Measurements from ENCODE around the gene TUBA4B.

The TUBA4B gene

GRCh38 chr2:219269362-219270054 lies 16.5 kb downstream of the TUBA4B start:
- Histone ChIP-seq H3K4me3 (no peak overlapping the region), H3K27ac (no peak overlapping the region)

DNA sequence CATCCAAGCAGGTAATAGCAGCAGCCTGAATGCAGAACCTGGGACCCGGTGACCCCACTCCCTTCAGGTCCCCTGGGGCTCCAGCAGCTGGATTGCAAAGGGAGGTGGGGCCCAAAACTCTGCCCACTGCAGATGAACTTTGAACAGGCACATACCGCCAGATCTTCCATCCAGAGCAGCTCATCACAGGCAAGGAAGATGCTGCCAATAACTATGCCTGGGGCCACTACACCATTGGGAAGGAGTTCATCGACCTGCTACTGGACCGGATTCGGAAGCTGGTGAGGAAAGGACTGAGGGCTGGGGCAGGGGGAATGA lies 17.0 kb downstream of the TUBA4B start:
- no peak overlapping the region for H3K27ac ChIP-seq
- no peak overlapping the region for H3K4me3 ChIP-seq

DNA sequence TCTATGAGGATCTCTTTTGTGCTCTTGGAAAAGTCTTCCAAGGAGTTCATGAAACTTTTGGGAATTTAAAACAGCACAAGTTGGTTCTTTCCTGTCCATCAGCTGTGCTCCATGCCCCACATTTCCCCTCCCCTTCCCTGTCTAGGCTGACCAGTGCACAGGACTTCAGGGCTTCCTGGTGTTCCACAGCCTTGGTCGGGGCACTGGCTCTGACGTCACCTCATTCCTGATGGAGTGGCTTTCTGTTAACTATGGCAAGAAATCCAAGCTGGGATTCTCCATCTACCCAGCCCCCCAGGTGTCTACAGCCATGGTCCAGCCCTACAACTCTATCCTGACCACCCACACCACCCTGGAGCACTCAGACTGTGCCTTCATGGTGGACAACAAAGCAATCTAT lies 18.0 kb downstream of the TUBA4B start:
- H3K4me3 ChIP-seq = no peak overlapping the region
- no peak overlapping the region for H3K27ac ChIP-seq

- Histone ChIP-seq H3K4me3 (no peak overlapping the region), H3K27ac (no peak overlapping the region)
Observed at GRCh38 chr2:219272356-219272755, 19.3 kb downstream of the TUBA4B start.

DNA sequence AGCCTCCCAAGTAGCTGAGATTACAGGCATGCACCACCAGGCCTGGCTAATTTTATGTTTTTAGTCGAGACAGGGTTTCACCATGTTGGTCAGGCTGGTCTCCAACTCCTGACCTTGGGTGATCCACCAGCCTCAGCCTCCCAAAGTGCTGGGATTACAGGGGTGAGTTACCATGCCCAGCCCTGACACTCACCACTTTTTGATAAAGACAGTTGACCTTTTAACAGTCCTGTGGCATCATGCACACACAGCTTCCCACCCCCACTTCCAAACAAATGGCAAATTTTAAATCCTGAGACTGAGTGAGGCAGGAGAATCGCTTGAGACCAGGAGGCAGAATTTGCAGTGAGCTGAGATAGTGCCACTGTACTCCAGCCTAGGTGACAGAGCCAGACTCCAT lies 20.0 kb downstream of the TUBA4B start:
- H3K4me3 ChIP-seq = no peak overlapping the region
- peak overlapping the region in 4 of 21 experiments; percentile 86 to 89 (median 88) for H3K27ac ChIP-seq

GRCh38 chr2:219273937-219274336 lies 20.9 kb downstream of the TUBA4B start:
- Histone ChIP-seq H3K27ac (peak overlapping the region in 20 of 21 experiments; percentile 71 to 93 (median 86)), H3K4me3 (no peak overlapping the region)

DNA sequence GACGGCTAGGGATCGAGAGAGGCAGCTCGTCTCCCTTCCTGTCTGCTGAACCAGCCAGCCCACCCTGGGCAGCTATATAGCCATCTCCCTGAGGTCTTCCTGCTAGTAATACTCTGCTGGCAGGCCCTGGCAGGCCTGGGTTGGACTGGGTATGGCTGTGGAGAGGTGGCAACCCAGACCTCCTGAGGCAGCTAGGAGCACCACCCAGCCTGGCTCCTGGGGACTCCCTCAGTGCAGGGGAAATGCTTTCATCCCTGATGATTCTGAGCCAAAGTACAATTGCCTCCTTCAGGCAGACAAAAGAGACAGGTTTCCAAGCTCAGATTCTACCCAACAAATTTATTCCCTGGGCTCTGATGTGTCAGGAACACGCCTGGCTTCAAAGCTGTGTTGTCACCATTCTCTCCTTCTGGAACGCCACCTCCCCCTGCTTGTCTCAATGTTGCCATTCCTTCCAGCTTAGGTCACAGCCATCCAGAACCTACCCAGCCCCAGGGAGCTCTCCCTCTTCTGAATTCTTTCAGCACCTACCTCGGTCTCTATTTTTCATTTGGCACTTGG lies 21.4 kb downstream of the TUBA4B start:
- no peak overlapping the region for H3K4me3 ChIP-seq
- H3K27ac ChIP-seq = peak overlapping the region in 20 of 21 experiments; percentile 71 to 93 (median 86)

- peak overlapping the region in 20 of 21 experiments; percentile 47 to 100 (median 98) for H3K27ac ChIP-seq
- peak overlapping the region in 2 of 7 experiments; percentile 9 to 16 for H3K4me3 ChIP-seq
Observed at GRCh38 chr2:219277703-219278654, 24.9 kb downstream of the TUBA4B start.

DNA sequence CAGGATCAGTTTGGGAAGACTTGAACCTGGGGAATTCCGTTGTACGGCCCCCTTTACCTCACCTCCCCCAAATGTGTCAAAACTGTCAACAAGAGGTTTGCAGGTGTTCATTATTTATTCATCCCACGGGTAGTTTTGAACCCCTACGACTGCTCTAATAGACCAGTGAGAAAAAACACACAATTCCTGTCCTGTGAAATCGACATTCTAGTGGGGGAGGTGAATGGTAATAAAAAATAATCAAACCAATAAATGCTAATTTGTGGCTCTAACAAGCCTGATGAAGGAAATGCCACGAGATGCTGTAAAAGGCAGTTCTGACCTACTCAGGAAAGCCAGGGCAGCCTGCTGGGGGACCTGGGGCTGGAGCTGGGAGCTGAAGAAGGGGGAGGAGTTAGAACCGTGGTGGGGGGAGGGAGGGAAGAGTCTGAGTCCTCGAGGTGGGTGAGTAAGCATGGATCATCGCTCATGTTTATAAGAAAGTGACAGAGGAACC lies 25.7 kb downstream of the TUBA4B start:
- Histone ChIP-seq H3K4me3 (peak overlapping the region in 6 of 7 experiments; percentile 57 to 90 (median 66)), H3K27ac (peak overlapping the region in 20 of 21 experiments; percentile 47 to 100 (median 98))

DNA sequence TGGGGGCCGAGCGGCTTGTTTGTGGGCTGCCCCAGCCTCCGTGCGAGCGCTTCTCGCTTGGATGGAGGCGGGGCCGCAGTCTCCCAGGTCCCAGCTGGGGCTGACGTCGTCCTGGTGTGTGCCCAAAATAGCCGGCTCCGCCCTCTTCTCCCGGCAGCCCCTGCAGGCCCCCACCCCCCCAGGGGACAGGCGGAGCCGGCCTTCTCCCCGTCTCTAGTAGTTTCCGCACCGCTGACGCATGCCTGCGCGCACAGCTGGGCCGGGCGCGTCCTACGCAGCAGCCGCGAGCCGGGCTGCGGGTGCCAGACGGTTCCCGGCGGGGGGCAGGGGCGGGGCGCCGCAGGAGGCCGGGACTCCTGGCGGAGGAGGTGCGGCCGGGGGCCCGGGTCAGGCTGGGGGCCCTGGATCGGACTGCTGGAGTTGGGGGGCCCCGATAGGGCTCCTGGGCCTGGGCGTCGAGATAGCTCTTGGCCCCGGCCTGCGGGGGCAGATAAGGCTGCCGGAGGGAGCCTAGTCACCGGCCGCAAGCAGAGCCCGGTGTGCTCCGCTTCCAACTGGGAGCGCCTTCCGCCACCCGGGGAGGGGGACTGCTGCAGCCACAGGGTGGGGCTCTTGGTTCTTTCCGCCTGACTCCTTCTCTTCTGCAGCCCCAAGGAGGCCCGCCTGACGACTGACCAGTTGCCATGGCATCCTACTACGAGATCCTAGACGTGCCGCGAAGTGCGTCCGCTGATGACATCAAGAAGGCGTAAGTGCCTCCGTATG lies 26.3 kb downstream of the TUBA4B start, which contains the start of gene DNAJB2:
Gene DNAJB2, plus strand, starts transcription at position 216 of the 765 bp plus-strand sequence. Its CDS starts 468 bp downstream, at position 684.
- Histone ChIP-seq H3K4me3 (peak within 1 kb of the TSS; percentile 57 to 90 (median 64)), H3K27ac (peak within 1 kb of the TSS; percentile 89 to 100 (median 97))

DNA sequence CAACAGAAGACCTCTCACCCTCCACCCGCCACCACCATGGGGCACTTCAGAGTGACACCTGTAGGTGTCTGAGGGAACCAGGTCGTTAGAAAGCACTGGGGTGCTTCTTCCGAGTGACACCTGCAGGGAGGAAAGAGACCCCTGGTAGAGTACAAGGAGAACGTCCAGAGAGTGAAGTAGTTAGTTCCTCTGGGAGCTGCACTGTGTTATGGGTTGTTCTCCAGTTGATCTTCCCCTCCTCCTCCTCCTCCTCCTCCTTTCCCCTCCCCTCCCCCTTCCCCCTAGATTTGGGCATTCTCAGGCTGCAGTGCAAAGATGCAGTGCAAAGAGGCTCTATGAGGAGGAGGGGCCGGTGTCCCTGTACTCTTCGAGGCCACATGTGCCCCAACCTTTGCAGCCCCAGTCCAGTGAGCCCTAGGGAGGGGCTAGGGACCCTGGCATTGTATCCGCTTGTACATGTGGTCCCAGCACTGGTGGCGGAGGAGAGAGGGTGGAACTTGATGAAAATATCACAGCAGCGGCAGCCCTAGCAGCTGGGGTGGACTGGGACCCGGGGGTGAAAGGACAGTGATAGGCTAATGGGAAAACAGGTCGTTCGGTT lies 27.0 kb downstream of the TUBA4B start:
- peak overlapping the region; percentile 57 to 90 (median 64) for H3K4me3 ChIP-seq
- H3K27ac ChIP-seq = peak overlapping the region; percentile 89 to 100 (median 97)

GRCh38 chr2:219280651-219281050 lies 27.6 kb downstream of the TUBA4B start:
- Histone ChIP-seq H3K4me3 (peak overlapping the region in 1 of 7 experiments; percentile 57), H3K27ac (peak overlapping the region in 13 of 21 experiments; percentile 22 to 100 (median 98))

DNA sequence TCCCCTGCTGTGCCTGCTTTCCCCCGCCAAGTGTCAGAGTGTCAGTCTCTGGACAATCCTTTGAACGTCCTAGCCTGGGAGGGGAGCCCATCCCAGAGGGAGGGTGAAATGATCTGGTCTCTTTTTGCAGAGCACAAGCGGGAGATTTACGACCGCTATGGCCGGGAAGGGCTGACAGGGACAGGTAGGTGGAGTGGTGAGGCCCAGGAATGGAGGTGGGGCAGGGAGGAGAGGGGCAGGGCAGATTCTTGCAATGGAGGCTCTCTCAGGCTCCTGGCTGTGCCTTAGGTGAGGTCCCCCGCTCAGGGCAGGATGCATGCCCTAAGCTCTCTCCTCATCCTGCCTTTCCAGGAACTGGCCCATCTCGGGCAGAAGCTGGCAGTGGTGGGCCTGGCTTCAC lies 28.5 kb downstream of the TUBA4B start:
- H3K4me3 ChIP-seq = no peak overlapping the region
- peak overlapping the region in 8 of 21 experiments; percentile 14 to 99 (median 97) for H3K27ac ChIP-seq

- Histone ChIP-seq H3K4me3 (no peak overlapping the region), H3K27ac (peak overlapping the region in 7 of 21 experiments; percentile 41 to 98 (median 90))
Observed at GRCh38 chr2:219282375-219282774, 29.3 kb downstream of the TUBA4B start.

GRCh38 chr2:219282943-219283581 lies 30.0 kb downstream of the TUBA4B start:
- no peak overlapping the region for H3K4me3 ChIP-seq
- peak overlapping the region in 9 of 21 experiments; percentile 4 to 98 (median 52) for H3K27ac ChIP-seq

DNA sequence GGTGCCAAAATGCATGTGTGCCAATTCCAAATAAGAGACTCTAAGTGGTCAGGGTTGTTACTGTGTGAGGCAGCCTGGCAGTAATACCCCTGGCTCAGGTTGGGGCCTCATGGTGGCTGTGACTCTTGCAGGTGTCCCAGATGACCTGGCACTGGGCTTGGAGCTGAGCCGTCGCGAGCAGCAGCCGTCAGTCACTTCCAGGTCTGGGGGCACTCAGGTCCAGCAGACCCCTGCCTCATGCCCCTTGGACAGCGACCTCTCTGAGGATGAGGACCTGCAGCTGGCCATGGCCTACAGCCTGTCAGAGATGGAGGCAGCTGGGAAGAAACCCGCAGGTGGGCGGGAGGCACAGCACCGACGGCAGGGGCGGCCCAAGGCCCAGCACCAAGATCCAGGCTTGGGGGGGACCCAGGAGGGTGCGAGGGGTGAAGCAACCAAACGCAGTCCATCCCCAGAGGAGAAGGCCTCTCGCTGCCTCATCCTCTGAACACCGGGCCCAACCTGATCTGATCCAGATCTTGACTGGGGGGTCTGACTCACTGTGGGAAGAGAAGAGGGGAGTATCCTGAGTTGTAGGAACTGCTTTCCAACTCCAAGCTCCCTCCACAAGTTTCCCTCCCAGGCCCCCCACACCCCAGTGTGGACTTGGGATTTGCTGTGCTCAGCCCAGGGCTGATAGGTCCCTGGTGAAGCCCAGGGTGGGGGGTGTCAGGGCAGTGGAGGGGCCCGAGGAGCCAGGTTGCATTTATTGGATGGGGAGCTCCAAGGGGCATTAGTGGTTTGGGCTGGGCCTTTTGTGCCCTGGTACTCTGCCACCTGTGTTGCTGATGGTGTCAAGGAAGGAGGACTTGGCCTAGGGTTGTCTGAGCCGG lies 31.7 kb downstream of the TUBA4B start:
- Histone ChIP-seq H3K27ac (peak overlapping the region in 17 of 21 experiments; percentile 6 to 90 (median 76)), H3K4me3 (no peak overlapping the region)

- no peak overlapping the region for H3K4me3 ChIP-seq
- peak overlapping the region in 19 of 21 experiments; percentile 29 to 90 (median 75) for H3K27ac ChIP-seq
Observed at GRCh38 chr2:219285373-219285735, 32.3 kb downstream of the TUBA4B start.
